Left colon (tissue), 2 donors: Measurements from ENCODE around the gene PKP4. TPM values are rescaled to one million over a fixed set of nuclear protein-coding genes. Genes with fewer than 3 reads are reported as not detected.

ENCODE experiments used
- ATAC-seq: fragments of 200-7000 bp; cut with Tn5 transposase; one replicate; pipeline ENCODE4 v1.9.1; 2020; ENCODE audit warnings: mild to moderate bottlenecking, moderate library complexity
- DNase-seq, 2 donors: peaks; one replicate each; pipeline ENCODE4 v3.0.0-alpha.2; 2020
- intact Hi-C, 2 donors: fragments of 100-400 bp; cut with DNase I in 1 of 2; cut with micrococcal nuclease in 1 of 2; formaldehyde crosslinking; loops; one replicate each; pipeline versions ENCODE4 v1.11.2 to v1.14.0; 2022; cut with DNase I, micrococcal nuclease
- total RNA-seq, 2 donors: library from RNA; stranded (reverse); fragmentation: NEBNext Ultra II Directional; extraction: Animal tissue kit (Norgen Biotek cat#: 25700); gene quantifications; one replicate each; pipeline ENCODE4 v1.2.1, GENCODE V29; 2021
- donor health status: DM: no; HTN: no; CAD: no.
- donor health status: DM: yes; HTN: yes; CAD: no.

Gene PKP4
- total RNA-seq, 2 donors from 2014 or later = 36.9 to 55.5 TPM

DNA sequence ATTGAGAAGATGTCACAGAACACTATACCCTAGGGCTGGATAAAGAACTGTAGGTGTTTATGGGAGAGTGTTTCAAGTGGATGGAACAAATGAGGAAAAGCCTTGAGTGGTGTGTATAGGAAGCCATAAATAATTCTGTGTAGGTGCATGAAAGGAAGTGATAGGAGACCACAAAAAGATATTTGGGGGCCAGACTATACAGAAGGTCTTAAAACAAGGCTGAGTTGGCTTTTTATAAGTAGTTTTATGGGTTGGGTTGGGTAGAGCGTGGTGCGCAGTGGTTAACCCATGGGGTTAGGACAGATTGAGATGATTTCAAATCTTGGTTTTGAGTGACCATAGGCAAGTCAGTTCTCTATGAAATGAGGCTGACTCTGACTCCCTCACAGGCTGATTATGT lies 110.5 kb downstream of the PKP4 start:
- no peak for ATAC-seq
- no peak for DNase-seq
- intact Hi-C loops = no loop called here

- ATAC-seq (no peak), DNase-seq (no peak)
- intact Hi-C loops = no loop called here
These were observed 112.5 kb downstream of the PKP4 start for GRCh38 chr2:158569284-158569683.

GRCh38 chr2:158570869-158571268 lies 114.1 kb downstream of the PKP4 start:
- intact Hi-C loops = no loop called here
- ATAC-seq = no peak
- DNase-seq = no peak

DNA sequence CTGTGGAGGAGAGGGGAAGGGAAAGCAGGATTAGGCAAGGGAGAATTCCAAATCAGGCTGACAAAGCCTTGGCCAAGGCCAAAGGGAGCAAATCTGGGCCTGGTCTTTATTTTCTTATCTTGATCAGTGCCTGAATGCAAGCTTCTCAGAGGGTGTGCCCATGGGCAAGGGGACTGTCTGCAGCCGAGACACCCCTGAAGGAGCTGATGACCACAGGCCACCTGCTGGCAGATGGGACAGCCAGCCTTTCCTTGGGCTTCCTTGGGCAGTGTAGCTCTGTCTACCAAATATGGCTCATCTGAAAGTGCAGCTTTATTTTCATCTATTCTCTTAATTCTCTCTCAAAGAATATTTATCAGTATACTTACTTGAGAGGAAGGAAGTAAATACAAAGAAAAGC lies 117.0 kb downstream of the PKP4 start:
- intact Hi-C loops = no loop called here
- DNase-seq = no peak
- ATAC-seq = no peak

GRCh38 chr2:158575051-158575635 lies 118.4 kb downstream of the PKP4 start:
- no peak for ATAC-seq

DNA sequence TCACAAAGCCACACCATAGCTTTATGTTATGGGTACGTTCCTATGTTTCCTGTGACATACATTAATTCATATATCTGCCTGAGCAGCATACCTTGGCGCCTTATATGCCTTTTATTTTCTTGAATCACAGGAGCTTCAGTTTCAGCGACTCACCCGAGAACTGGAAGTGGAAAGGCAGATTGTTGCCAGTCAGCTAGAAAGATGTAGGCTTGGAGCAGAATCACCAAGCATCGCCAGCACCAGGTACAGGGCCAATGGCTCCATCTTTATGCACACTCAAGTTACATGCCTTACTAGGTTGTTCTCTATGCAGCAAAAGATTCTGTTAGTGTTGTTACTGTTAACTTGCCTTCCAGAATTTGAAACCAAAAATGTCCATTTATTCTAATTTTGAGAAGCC lies 120.4 kb downstream of the PKP4 start:
- ATAC-seq (no peak), DNase-seq (no peak)
- intact Hi-C loops = no loop called here

More at GRCh38 chr2:158575051-158575635, 118.4 kb downstream of the PKP4 start:
- intact Hi-C loops = no loop called here
- DNase-seq = no peak

GRCh38 chr2:158578703-158579330 lies 122.1 kb downstream of the PKP4 start:
- DNase-seq (no peak), ATAC-seq (no peak)
- intact Hi-C loops = no loop called here

DNA sequence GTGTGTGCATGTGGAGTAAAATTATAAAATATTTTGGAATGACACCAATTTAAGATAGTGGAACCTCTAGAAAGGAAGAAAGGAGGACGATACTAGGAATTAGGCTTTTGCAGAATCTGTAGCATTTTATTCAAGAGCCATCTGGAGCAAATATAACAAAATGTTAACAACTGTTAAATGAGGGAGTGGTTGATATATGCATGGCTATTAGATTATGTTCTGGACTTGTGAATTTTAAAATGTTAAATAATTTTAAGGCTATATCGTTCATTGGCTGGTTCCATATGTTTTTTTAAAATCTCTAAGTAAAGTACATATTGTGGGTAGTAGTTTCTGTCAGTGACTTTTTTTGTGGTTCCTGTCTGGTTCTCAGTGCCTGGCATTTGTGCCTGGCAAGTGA lies 123.2 kb downstream of the PKP4 start:
- no peak for ATAC-seq
- intact Hi-C loops = no loop called here
- no peak for DNase-seq

DNA sequence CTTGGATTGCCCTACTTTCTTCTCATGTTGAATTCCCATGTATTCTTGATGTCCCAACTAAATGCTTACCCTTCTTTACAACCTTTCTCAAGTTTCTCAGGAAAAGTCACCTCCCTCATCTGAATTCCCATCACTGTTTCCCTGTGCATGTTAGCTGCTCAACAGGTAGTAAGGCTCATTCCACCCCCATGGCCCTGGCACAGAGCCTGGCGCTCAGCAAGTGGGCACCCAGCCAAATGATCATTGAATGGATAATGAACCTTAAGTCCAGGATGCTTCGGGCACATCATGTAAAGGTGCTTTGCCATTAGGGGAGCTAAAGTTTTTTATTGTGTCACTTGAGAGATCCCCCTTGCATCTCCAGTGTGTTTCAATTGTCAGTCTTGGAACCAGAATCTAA lies 124.0 kb downstream of the PKP4 start:
- DNase-seq (no peak), ATAC-seq (peak; percentile 20)
- intact Hi-C loops = no loop called here

GRCh38 chr2:158582670-158583069 lies 125.9 kb downstream of the PKP4 start:
- ATAC-seq (no peak), DNase-seq (no peak)
- intact Hi-C loops = no loop called here

- ATAC-seq = no peak
- intact Hi-C loops = no loop called here
- no peak for DNase-seq
These were observed 127.2 kb downstream of the PKP4 start for GRCh38 chr2:158583923-158584322.

- intact Hi-C loops = no loop called here
- ATAC-seq = no peak
- no peak for DNase-seq
These were observed 129.7 kb downstream of the PKP4 start for GRCh38 chr2:158586491-158586890.

DNA sequence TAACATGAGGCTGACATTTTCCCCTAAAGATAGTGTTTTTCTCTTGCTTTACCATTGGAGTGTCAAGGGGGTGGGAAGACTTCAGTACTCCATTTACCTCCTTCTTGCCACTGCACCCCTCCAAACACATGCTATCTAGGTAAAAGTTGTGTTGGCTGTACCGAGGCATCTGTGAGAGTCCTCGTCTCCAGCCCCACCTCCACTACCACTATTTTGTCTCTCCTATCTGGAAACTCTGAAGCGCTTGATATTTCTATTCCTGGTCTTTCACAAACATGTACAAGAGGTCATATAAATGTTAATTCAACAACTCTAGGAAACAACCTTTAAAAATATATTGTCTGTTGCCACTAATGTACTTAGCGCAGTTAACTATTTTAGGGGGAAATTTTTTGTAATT lies 132.6 kb downstream of the PKP4 start:
- ATAC-seq = no peak
- DNase-seq = no peak
- intact Hi-C loops = no loop called here

DNA sequence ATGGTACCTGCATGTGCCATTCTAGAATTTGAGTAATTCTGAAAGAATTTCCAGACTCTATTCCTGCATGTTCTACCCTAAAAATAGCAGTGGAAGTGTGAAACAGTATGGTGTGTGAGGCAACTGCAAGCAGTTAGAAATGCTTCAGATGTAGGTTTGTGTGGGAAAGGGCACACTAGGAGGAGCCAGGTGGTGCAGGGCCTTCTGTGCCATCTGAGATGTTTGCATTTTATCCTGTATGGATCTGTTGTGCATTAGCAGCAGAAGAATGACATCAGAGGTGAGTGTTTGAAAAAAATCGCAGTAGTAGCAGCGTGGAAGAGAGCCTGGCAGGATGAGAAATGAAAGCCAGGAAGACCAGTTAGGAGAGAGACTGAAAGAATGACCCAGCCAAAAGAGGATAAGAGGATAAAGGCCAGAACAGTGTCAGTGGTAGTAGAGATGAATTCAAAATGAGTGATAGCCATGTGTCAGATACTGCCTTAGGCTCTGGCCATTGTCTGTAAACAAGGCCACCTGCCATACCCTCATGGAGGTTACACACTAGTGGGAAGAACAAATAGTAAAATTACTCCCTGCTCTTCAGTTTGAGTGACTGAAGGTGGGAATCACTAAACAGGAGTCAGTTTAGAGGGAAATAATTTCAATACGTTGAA lies 142.2 kb downstream of the PKP4 start:
- intact Hi-C loops = no loop called here
- ATAC-seq = no peak
- DNase-seq = no peak

DNA sequence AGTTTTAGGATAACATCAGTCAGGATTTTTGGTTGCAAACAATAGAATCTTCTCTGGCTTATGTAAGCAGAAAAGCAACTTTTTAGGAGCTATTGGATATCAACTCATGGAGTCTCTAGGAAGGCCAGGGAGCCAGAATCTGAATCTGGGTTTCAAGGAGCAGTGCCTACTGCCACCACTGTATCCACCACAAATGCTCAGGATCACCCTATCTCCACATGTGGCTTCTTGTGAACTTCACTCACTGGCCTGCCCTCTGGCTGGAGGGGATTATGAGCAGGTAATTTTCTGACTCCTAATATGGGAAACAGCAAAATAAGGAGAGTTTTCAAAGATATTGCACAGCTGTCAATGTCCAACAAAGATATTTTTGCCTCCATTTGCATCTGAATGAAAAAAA lies 142.9 kb downstream of the PKP4 start:
- intact Hi-C loops = no loop called here
- ATAC-seq (no peak), DNase-seq (no peak)

- intact Hi-C loops = no loop called here
- ATAC-seq (peak; percentile 96), DNase-seq (peak; percentile 68 to 71)
These were observed 143.5 kb downstream of the PKP4 start for GRCh38 chr2:158600155-158600802.

- ATAC-seq (peak; percentile 86), DNase-seq (peak; percentile 66 to 74)
- intact Hi-C loops = no loop called here
These were observed 145.3 kb downstream of the PKP4 start for GRCh38 chr2:158602027-158602426.

- DNase-seq (no peak), ATAC-seq (no peak)
- intact Hi-C loops = no loop called here
These were observed 146.5 kb downstream of the PKP4 start for GRCh38 chr2:158603205-158603604.

GRCh38 chr2:158603986-158604385 lies 147.2 kb downstream of the PKP4 start:
- DNase-seq = no peak
- no peak for ATAC-seq
- intact Hi-C loops = no loop called here

DNA sequence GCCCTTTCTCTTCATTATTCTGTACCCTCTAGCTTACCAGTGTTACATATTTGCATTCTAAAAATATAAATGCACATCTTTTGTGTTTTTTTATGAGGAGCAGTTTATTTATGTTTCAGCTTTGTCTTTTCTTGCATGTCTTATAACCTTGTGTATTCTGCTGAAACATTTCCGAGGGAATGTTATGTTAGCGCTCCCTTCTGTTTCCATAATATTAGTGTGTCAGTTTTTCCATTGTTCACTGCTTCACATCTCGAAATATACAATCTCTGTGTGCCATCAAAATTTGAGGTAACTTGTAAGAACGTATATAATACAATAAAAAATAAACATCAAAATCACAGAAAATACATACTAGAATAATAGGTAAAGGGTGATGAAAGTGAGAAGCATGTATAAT lies 153.3 kb downstream of the PKP4 start:
- intact Hi-C loops = no loop called here
- DNase-seq (no peak), ATAC-seq (no peak)
